HEK293T (cell line): ENCODE data around the gene SRP54.

Source experiments
- BHLHE40 ChIP-seq: fragments of 450-650 bp; IDR thresholded peaks from 2 replicates; pipeline ENCODE4 v1.6.1; 2016; ENCODE audit warnings: mild to moderate bottlenecking, moderate library complexity, borderline replicate concordance
- CTBP1 ChIP-seq: fragments of 450-650 bp; IDR thresholded peaks from 2 replicates; pipeline ENCODE4 v1.6.1; 2016; ENCODE audit warnings: borderline replicate concordance
- ELF4 ChIP-seq: fragments of 450-650 bp; IDR thresholded peaks from 2 replicates; pipeline ENCODE4 v1.6.1; 2017; ENCODE audit warnings: antibody characterized with exemption
- FOXA1 ChIP-seq: fragments of 450-650 bp; IDR thresholded peaks from 2 replicates; pipeline ENCODE4 v1.6.1; 2016; ENCODE audit warnings: mild to moderate bottlenecking
- FOXK2 ChIP-seq: fragments of 450-650 bp; IDR thresholded peaks from 2 replicates; pipeline ENCODE4 v1.6.1; 2016; ENCODE audit warnings: mild to moderate bottlenecking
- FOXM1 ChIP-seq: fragments of 450-650 bp; IDR thresholded peaks from 2 replicates; pipeline ENCODE4 v1.6.1; 2017; ENCODE audit warnings: mild to moderate bottlenecking, borderline replicate concordance
- HDGF ChIP-seq: fragments of 450-650 bp; IDR thresholded peaks from 2 replicates; pipeline ENCODE4 v1.6.1; 2017; ENCODE audit warnings: antibody characterized with exemption, borderline replicate concordance
- L3MBTL2 ChIP-seq: fragments of 450-650 bp; conservative IDR thresholded peaks from 2 replicates; pipeline ENCODE4 v1.6.1; 2016; ENCODE audit warnings: mild to moderate bottlenecking
- NFRKB ChIP-seq: fragments of 450-650 bp; IDR thresholded peaks from 2 replicates; pipeline ENCODE4 v1.6.1; 2016; ENCODE audit warnings: mild to moderate bottlenecking, moderate library complexity
- SP1 ChIP-seq: fragments of 450-650 bp; IDR thresholded peaks from 2 replicates; pipeline ENCODE4 v1.6.1; 2017
- SUZ12 ChIP-seq: fragments of 450-650 bp; IDR thresholded peaks from 2 replicates; pipeline ENCODE4 v1.6.1; 2016; ENCODE audit warnings: mild to moderate bottlenecking
- TARDBP ChIP-seq: fragments of 450-650 bp; IDR thresholded peaks from 2 replicates; pipeline ENCODE4 v1.6.1; 2016
- ZNF384 ChIP-seq: fragments of 450-650 bp; IDR thresholded peaks from 2 replicates; pipeline ENCODE4 v1.6.1; 2016
- TF ChIP-seq, protein P1 (sequence below): fragments of 450-650 bp; IDR thresholded peaks from 2 replicates; pipeline ENCODE4 v1.6.1; 2016

DNA sequence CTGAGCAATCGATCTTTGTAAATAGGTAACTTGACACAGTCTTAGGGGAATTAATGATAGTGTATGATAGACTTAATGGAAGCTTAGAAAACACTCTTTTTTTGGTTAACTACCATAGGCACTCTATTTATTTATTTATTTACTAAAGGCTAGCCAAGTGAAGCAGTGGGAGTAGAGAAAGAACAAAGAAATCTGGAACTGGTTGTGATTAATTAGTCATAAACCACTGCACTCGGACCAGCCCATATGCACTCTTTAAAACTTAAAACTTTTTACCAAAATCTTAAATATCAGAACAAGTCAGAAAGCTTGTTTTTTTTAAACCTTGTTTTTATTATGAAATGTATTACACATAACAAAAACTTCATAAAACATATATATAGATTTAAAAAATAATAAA lies 49.5 kb upstream of the SRP54 start:
- TF ChIP-seq ELF4, result no peak
- no peak for TF ChIP-seq FOXK2
- no peak for TF ChIP-seq SP1
- no peak for TF ChIP-seq FOXA1
- TF ChIP-seq BHLHE40, result no peak
- no peak for TF ChIP-seq HDGF
- TF ChIP-seq, protein P1, sequence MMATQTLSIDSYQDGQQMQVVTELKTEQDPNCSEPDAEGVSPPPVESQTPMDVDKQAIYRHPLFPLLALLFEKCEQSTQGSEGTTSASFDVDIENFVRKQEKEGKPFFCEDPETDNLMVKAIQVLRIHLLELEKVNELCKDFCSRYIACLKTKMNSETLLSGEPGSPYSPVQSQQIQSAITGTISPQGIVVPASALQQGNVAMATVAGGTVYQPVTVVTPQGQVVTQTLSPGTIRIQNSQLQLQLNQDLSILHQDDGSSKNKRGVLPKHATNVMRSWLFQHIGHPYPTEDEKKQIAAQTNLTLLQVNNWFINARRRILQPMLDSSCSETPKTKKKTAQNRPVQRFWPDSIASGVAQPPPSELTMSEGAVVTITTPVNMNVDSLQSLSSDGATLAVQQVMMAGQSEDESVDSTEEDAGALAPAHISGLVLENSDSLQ, result no peak
- no peak for TF ChIP-seq SUZ12
- TF ChIP-seq ZNF384, result no peak
- no peak for TF ChIP-seq NFRKB
- TF ChIP-seq L3MBTL2, result no peak
- no peak for TF ChIP-seq CTBP1
- TF ChIP-seq TARDBP, result no peak
- no peak for TF ChIP-seq FOXM1
